SHP77 treated with DMSO at 0.1 percent for 48 hours (cell line): ENCODE results near the gene SPP1.

Experiments used
- DNase-seq: peaks from one replicate; lab custom pipeline; 2025; lab: John Stamatoyannopoulos, UW

Gene SPP1

DNA sequence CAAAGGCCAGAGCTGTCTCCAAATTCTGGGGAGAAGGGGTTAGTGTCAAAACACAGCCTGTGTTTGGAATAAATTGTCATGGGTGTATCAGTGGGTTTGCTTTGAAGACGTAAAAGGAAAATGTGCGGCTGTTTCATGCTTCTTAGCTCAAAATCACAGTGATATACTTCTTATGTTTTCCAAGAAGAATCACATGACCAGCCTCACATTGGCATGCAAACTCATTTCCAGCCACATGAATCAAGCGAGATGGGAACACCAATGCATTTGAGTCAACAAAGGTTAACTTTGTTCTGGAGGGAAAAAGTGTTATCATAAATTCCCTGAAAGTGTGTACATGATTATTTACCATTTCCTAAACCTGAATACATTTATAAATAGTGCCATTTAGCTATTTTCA, 19.0 kb upstream of the SPP1 start:
- DNase-seq, result no peak

DNA sequence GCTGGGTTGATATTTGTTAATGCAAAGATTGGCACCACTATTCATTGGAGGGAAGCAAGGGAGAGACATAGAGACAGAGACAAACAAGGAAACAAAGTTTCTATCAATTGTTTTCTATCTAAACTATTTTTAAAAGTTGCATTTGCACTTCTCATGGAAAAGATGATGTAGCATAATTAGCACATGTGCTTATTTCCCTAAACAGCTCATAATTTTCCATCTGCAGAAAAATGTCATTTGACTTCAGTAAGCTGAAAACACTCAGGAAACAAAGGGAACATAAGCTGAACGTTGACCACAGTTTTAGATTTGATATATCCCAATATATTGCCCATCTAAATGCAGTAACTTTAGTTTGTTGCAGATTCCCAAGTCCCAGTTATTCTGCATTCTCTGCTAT, 18.5 kb upstream of the SPP1 start:
- DNase-seq, result no peak

DNA sequence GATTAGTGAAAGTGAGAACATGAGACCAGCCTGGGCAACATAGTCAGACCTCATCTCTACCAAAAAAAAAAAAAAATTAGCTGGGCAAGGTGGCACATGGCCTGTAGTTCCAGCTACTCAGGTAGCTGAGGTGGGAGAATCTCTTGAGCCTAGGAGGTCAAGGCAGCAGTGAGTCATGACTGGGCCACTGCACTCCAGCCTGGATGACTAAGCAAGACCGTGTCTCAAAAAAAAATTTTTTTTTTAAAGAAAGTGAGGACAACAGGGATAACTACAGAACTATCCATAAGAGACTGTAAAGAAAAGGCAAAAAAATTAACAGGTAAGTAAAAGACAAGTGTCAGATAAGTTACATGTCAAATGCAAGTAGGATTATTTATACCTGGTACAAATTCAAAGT, 13.5 kb upstream of the SPP1 start:
- no peak for DNase-seq

DNA sequence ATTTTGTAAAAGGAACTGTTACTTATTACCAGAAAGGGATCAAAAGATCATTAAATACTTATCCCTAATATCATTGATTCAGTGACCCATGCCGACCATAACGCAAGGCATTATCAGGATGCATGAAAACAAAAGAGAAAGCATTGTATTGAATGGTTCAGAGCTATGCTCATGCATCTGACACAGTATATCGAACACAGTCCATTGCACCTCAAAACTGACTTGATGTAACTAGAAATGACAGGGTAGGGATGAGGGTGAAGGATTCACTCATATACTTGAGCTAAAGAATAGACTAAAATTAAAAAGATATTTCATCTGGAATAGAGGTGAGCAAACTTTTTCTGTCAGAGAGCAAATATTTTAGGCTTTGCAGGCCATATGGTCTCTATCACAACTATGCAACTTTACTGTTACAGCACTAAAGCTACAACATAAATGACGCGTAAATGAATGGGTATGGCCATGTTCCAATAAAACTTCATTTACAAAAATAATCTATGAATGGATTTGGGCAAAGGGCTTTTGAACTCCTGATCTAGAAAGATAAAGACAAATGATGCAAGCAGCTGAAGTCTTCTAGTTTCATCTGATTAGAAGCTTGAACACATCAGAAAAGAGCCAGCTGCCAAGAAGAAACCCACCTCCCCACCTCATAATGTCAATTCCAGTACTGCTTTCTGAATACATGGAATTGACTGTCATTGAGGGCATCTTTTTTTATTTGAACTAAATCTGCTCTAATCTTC, 12.9 kb upstream of the SPP1 start:
- DNase-seq, result no peak

DNA sequence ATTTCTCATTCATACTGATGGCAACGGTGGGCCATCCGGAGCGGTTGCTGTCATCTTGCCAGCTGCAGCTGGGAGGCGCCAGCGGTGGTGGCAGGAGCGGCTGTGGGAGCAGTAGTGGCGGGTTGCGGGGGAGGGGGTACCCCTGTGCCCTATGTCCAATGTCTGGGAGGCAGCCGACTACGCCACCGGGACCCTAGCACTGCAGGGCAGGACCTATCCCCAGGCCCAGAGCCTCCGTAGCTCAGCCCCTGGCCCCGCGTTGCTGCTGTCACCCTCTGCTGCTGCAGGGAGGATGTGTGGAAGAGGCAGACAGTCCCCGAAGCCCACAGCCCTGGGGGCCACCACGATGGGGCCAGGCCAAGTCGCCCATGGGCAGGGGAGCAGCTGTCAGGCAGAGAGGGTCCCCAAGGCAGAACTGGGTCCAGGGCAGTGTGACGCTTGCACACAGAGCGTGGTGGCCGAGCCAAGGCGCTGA, 10.0 kb upstream of the SPP1 start:
- DNase-seq, result no peak

DNA sequence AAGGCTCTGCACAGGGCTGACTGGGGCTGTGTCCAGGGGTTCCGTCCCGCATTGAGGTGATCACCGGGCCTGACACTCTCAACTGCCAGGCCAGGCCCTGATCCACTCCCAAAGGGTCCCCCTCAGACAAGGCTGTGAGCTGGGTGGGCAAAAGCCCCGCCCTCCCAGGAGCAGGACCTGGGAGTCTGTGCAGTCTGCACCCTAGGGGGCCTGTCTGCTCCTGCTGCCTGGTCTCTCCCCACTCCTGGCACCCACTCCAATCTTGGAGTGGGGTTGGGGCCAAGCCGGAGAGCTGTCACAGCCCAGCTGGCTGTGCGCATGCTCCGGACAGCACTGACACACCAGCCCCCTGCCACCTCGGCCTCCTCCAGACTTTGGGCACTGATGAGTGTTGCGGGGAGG, 9.4 kb upstream of the SPP1 start:
- DNase-seq, result no peak

DNA sequence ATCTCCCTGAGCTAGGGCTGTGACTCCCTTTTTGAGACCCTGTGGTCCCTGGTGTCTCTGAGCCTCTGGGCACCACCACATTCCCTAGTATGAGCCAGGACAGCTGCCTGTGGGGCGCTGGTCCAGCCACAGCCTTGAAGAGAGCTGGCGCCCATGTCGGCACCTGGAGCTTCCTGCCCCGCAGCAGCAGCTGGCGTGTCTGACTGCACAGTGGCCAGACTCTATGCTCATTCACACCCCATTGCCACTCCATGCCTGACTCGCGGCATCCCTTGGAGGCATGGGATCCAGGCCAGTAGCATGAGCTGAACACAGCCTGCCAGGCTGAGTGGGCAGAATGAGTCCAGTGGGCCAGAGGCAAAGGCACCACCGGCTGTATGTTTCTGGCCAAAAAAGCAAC, 8.3 kb upstream of the SPP1 start:
- DNase-seq, result peak; percentile 39

DNA sequence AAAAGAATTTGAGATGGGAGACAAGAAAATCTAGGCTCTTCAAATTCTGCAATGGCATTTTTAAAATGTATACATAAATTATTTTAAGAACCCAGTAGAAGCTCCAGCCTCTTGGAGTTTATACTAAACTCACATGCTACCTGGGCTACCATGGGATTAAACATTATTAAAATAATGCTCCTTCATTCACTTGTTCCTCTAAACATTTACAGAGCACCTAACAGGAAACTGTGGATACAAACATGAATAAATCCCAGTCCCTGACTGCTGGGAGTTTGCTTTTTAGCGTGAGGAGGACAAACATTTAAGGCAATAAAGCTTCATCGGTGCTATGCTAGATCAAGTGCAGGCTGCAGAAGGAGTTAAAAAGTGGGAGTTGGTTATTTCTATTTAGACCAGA, 5.4 kb upstream of the SPP1 start:
- DNase-seq, result no peak

DNA sequence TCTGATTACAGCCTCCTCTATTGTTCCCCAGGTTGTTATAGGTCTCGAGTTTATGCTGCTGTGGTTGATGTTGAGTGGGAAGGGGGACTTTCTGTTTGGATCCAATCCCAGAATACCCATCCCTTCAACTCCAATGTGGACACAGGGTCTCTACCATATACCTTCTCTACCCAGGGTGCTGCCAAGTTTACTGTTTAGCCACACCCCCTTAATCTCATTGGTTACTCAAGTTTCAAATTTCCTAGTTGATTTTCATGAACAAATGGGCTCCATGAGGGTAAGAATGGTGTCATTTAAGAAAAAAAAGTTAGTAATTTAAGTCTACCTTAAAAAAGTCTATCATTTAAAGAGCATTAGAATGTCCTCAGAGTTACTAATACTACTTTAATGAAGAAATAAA, 3.6 kb upstream of the SPP1 start:
- DNase-seq, result no peak

DNA sequence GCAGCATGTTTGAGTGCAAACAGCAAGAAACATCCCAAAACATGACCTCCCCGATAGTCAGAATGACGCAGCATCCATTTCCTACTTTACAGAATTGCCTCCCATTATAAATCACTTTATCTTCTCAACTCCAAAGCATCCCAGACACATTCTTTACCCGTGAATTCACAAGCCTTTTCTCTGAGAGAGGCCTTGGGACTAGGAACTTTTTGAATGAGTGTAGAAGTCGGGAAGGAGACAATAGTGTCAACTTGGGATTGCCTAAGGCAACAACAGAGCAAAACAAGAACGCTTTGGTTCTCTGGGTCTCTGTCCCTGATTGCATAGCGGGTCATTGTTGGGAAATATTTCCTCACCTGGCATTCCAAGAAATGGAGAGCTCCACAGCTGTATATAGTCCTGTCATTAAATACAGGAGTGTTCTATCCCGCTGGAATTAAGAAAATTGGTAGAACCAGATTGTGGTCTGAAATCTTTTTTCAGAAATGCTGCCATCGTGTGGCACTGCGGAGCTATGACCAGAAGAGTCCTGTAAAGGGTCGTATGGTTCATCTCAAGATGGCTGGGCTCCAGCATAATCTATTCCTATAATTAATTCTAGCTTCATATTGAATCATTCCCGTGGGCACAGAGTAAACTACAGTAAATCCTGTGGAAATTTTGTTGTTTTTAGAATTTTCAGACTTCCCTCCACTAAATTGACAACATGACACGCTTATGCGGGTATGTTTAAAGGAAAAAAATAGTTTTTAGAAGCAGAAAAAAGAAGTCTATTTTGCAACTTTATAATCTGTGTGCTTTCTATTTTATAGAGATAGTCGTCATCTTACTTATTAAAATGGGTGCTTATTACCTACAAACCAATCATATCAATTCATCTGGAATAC, 2.0 kb upstream of the SPP1 start:
- peak; percentile 79 for DNase-seq

DNA sequence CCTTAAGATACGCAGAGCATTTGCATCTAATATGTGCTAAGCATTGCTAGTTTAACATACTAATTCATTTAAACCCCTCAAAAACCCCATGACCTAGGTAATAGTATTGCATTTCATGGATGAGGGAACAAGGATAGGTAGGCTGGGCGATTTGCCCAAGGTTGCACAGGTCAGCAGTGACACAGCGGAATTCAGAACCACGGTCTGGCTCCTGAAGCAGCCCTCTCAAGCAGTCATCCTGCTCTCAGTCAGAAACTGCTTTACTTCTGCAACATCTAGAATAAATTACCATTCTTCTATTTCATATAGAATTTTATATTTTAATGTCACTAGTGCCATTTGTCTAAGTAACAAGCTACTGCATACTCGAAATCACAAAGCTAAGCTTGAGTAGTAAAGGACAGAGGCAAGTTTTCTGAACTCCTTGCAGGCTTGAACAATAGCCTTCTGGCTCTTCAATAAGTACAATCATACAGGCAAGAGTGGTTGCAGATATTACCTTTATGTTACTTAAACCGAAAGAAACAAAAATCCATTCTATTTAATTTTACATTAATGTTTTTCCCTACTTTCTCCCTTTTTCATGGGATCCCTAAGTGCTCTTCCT, 555 bp upstream of the SPP1 start:
- peak; percentile 80 for DNase-seq

DNA sequence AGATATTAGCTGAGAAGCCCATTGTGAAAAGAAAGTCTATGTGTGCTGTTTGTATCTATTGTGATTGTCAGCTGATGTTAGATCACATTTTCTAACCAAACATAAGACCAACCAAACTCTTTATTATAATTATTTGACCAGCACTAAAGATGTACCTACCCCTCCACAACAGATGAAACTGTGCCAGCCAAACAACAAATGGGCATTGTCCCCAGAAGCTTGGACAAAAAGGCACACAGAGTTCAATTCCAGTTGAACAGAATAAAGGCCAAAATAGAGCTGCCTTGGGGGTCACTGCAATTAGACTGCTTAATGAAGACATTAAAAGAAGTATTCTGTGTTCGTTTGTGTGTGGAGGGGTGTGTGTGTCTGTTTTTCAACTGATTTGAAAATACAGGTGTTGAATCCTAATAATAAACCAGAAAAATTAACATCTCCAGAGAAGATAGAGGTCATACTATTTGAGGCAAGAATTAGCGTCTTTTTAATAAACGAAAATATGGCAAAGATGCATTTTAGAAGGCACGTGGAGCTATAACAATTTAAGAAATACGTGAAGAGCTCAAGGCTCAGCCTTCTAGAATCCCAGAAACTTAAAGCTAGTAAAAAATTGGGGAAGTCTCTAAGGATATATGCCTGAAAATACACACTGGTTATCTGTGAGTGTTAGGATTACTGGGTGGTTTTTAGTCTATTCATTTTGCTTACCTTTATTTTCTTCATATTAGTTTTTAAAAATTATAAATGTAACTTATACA, 2.2 kb downstream of the SPP1 start:
- no peak for DNase-seq

DNA sequence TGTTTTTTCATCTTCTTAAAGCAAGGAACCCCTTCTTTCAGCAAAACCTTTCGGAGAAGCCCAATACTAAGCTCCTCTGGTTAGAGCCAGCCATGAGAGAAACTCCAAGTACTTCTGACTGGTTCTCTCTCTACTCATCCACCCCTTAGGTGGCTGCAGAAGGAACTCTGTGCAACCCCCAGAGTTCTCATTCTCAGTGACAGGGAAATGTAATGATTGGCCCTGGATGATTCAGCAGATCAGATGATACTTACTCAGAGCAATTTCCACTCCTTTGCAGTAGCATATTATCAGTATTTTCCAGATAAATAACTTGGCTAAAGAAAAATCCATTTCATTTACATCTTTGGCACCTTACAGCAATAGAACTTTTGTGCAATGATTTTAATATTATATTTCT, 3.2 kb downstream of the SPP1 start:
- DNase-seq, result peak; percentile 17

DNA sequence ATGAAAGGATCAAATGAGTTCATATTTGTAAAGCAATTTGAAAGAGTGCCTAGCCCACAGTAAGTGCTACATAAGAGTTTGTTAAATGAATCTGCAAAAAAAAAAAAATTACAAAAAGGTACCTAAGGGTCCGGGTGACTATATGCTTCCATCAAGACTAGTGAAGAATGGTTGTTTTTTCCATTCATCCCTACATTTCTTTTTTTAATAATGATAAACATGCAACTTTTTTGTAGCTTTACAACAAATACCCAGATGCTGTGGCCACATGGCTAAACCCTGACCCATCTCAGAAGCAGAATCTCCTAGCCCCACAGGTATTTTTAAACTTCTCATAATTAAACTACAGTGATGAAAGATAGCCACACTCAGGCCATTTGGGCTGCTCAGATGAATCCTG, 4.3 kb downstream of the SPP1 start:
- DNase-seq, result no peak

DNA sequence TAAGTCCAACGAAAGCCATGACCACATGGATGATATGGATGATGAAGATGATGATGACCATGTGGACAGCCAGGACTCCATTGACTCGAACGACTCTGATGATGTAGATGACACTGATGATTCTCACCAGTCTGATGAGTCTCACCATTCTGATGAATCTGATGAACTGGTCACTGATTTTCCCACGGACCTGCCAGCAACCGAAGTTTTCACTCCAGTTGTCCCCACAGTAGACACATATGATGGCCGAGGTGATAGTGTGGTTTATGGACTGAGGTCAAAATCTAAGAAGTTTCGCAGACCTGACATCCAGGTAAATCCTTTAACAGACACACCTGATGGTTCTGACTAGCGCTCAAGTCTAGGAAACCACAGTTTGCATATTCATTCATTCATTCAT, 6.0 kb downstream of the SPP1 start:
- no peak for DNase-seq

DNA sequence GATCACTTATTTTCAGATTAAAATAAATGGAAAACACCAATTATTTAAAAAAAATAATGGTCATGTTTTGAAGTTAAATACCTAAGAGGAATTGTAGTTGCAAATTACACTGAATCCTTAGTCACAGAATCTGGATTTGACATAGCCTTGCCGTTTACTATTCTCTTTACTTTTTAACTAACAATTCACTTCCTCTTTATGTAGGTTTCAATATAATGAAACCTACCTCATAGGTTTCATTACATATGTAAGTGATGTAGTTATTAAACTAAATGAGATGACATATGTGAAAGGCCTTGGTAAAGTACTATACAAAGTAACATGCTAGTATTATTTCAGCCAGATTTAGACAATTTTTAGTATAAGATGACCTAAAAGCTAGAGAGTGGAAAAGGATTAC, 6.5 kb downstream of the SPP1 start:
- no peak for DNase-seq

DNA sequence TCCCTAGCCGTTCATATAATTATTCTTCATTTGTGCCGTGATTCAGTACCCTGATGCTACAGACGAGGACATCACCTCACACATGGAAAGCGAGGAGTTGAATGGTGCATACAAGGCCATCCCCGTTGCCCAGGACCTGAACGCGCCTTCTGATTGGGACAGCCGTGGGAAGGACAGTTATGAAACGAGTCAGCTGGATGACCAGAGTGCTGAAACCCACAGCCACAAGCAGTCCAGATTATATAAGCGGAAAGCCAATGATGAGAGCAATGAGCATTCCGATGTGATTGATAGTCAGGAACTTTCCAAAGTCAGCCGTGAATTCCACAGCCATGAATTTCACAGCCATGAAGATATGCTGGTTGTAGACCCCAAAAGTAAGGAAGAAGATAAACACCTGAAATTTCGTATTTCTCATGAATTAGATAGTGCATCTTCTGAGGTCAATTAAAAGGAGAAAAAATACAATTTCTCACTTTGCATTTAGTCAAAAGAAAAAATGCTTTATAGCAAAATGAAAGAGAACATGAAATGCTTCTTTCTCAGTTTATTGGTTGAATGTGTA, 7.0 kb downstream of the SPP1 start:
- no peak for DNase-seq

DNA sequence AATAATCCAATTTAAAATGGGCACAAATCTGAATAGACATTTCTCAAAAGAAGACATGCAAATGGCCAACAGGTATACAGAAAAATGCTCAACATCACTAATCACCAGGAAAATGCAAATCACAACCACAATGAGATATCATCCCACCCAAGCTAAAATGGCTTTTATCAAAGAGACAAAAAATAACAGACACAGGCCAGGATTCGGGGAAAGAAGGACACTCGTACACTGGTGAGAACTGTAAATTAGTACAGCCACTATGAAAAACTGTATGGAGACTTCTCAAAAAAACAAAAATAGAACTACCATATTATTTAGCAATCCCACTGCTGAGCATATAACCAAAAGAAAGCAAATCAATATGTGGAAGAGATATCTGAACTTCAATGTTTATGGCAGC, 8.5 kb downstream of the SPP1 start:
- no peak for DNase-seq

DNA sequence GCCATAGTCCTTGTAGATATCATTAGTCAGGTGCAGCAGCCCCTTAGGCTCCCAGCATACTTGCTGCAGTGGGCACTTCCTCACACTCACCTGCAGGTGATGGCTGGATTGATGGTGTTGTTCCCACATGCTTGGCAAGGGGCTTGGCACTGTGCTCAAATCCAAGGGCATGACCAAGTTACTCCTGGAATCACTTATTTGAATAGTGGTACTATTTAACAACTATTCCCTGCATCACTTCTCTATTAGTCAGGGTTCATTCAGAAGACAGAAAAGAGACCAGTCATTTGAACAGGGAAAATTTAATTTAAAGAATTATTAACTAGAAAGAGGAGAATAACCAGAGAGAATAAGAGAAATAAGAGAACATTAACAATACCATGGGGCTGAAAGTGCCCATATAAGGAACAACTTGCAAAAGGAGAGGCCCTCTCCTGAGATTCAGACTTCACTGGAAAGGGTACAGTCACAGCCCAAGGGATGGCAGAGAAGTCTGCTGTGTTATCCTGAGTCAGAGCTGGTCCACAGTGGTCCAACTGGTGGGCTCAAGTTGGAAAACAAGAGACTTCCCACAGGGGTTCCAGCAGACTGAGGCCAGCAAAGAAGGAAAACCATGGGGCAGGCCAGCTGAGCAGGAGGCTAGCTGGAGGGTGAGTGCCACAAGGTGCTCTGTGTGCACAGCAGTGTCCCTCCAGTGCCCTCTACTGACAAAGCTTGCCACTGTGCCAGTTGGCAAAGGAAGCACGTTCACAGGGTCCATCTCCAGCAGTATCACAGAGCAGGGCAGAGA, 9.8 kb downstream of the SPP1 start:
- peak; percentile 26 for DNase-seq

DNA sequence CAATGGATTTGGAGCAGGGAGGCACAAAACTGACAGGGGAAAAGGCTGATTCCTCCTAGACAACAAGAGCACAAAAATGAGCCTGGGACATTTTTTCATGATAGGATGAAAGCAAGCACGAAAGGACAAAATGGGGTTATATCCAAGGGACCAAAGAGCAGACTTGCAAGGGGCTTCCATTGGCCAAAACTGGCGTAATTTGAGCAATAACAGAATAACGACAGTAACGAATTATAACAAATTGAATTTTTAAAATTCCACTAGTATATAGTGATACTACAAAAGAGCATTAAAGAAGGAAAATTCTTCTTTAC, 10.3 kb downstream of the SPP1 start:
- no peak for DNase-seq

DNA sequence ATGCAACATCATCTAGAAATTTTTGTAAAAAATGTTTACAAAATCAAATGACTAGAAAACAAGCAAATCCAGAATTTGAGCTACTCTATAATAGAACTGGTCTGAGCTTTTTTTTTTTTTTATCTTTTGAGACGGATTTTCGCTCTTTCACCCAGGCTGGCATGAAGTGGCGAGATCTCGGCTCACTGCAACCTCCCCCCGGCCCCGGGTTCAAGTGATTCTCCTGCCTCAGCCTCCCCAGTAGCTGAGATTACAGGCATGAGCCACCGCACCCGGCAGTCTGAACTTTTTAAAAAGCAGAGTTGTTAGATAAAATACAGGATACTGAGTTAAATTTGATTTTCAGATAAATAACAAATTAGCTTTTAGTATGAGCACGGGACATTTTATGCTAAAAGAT, 11.0 kb downstream of the SPP1 start:
- DNase-seq, result no peak
